Forelimb muscle (tissue), 1 donor: Measurements from ENCODE around the gene CAMK1. TPM values are rescaled to one million over a fixed set of nuclear protein-coding genes. Genes with fewer than 3 reads are reported as not detected.

Experiments used
- DNase-seq: peaks from one replicate; pipeline ENCODE4 v3.0.0-alpha.2; 2013; ENCODE audit warnings: low read depth
- polyA plus RNA-seq: library from polyadenylated mRNA; unstranded; fragments of 120-200 nt; gene quantifications from one replicate; pipeline ENCODE4 v1.2.1, GENCODE V29; 2013; ENCODE audit not compliant: insufficient read length

The CAMK1 gene
- polyA plus RNA-seq, 1 donor = 11.9 TPM

DNA sequence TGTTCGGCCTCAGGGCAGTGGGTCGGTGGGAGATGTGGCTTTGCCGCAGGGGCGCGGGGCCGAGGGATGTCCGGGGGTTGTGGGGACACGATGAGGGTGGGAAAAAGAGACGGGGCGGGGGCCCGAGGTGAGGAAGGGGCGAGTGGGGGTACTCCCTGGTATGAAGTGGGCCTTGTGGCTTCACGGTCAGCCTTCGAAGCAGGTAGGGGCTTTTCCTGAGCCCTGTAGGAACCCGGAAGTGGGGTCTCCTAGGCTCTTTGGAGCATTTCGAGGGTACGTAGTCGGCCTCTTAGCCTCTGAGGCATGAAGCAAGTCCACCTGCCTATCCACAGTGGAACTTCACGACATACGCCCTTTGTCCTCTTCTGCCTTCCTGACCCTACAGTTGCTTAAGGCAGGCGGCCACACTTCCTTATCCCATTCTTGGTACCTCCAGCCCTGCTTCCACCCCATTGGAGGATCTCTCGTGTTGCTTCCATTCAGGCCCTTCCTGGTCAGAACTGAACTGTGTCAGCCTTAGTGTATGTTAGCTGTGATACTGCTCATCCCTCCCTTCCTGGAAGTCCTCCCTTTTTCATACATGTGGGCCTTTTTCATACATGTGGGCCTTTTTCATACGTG is 23.5 kb upstream of the CAMK1 start:
- DNase-seq = no peak

DNA sequence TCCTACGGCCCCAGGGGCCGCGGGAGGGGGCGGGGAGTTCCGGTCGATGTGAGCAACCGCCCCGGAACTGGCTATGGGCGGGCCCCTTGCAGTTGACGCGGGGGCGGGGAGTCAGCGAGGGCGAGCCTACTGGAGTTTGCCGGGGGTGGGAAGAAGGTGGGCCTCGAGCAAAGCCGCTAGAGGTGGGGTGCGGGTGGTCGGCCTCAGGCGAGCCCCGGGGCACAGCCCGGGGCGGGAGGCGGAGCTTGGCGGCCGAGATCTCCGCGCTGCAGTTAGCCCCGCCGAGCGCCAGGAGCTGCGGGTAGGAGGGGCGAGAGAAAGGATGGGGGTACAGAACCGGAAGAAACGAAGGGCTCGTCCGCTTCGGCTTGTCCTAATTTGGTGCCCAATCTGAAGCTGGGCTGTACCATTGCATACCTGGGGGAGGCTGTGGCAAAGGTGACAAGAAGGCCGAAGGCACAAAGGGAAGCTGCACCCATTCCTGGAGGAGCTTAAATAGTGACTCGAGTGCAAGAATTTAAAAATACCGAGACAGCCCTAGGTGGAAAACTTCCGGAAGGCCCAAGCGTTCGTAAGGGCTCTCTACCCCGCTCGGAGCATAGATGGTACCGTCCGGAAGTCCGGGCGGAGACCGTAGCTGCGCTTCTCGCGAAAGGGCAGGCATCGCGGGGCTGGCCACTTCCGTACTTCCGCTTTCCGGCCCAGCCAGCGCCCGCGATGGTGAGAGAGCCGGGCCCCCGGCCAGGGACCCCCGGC is 22.8 kb upstream of the CAMK1 start, which contains the start of the genes ARPC4 and TADA3:
TSS of gene ARPC4 (plus strand) at position 678 of the 756 bp plus-strand sequence. CDS start at position 718, 40 bp downstream.
TSS of gene TADA3 (minus strand) at position 69 of the 756 bp plus-strand sequence. CDS start 1,007 bp downstream, outside the sequence.
- peak; percentile 93 for DNase-seq

DNA sequence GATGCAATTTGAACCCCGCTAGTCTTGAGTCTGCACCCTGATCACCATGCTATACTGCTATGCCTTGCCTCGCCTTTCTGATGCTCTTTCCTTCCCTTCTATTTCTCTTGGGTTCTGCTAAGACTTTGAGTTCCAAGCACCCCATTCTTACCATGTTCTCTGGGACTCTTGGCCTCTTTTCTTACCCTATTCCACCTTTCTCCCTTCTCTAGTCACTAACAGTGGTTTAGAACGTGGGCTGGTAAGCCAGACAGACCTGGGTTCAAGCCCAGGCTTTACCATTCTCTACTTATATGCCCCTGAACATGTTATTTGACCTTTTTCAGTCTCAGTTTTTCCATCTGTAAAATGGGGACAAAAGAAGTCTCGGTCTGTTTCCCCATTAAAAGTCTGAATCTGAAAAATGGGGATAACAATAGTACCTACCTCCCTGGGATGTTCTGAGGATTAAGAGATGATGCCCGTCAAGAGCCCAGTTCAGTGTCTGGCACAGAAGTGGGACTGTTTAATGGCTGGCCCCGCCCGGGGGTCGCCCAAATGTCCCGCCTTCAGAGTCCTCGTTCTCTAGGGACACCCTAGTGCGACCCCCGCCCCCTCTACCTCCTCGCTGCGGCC is 22.1 kb upstream of the CAMK1 start:
- DNase-seq = no peak

DNA sequence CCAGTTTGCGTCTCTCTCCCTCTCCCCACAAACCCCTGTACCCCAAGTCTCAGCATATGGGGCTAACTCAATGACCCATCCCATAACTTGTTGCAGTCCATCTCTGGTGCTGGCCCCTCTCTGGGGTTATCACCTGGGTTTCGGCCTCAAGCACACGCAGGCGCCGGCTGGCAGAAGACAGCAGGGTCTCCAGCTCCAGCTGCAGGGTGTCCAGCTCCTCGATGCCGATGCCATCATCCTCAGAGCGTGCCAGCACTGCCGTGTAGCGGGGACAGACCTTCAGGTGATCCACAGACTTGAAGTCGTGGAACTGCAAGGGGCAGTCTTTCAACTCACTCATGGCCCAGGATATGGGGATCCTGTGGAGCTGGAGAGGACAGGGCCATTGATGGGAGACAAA is 21.4 kb upstream of the CAMK1 start:
- no peak for DNase-seq

DNA sequence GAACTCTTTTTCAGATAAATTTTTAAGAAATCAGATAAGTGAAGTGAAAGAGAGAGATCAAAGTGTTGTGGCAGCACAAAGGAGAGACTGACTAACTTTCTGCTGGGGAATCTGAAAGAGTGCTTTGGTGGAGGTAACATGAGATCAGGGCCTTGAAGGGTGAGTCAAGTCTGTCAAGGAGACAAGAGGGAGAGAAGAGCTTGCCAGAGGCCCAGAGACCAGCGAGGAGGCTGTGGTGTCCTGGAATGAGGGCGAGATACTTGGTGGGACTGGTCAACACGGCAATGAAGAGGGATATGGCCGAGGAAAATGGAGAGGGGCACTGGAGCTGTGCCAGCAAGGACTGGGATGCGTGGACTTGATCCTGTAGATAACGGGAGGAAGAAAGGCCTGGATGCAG is 18.0 kb upstream of the CAMK1 start:
- no peak for DNase-seq

DNA sequence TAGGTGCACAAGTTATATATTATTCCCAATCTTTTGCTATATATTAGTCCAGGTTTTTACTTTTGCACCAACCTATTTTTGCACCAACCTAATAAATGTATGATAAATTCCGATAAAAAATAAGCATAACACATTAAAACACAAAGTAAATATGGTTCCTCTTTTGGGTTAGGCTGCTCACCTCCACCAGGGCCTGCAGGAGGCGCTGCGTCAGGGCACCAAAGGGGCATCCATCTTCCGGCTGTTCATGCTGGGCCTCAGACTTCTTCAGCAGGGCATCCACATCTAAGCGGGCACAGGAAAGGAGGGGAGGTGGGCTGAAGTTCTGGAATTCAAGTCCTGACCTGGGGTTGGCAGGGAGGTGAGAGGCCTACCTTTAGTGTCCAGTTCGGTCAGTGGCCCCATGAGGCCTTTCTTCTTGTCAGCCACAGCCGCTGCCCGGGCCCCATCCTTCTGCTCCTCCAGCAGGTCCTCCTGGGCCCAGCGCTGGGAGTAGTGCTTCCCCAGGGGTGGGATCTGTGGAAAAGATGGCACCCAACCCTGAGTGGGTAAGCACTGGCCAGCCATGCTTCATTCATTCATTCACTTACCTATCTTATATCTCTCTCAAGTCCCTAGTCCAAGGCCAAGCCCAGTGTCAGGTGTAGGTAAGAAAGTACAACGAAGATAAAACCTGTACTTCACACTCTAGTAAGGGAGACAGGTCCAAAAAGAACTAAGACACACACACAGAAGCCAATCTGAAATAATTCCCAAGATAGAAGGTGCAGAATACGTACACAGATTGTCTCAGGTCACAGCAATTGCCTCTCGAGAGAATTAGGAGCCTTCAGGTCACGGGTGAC is 17.3 kb upstream of the CAMK1 start:
- DNase-seq = no peak

DNA sequence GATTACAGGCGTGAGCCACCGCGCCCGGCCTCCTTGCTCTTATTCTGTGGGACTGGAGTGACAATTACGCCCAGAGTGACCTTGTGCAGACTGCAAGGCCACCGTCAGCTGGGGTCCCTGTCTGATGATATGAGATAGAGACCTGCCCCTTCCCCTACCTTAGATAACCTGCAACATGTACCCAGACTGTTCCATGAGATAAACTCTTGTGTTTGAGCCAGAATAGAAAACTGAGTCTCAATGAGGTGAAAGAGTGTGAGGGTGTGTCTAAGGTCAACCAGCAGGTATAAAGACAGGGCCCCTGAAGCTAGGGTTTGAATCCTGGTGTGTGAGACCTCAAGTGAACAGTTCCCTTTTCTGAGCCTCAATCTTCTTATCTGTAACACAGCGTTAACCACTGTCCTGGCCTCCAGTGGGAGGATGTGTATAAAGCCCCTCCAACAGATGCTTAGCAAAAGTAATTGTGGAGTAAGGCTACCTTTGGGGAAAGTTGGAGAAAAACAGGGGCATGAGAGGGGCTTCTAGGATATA is 16.5 kb upstream of the CAMK1 start:
- DNase-seq = no peak

DNA sequence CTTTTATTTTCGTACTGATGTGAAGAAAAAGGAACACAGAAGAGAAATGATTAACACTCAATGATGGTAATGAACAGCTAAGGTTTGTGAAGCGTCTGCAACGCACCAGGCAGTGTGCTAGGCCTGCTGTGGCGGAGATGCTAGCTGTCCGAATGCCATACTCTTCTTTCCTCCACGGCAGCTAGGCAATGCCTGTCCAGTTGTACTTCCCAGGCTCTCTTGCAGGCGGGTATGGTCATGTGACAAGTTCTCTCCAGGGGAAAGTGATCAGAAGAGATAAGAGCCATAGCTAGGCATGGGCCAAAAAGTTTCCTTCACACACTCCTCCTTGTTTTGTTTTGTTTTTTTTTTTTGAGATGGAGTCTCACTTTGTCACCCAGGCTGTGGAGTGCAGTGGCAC is 15.9 kb upstream of the CAMK1 start:
- no peak for DNase-seq

DNA sequence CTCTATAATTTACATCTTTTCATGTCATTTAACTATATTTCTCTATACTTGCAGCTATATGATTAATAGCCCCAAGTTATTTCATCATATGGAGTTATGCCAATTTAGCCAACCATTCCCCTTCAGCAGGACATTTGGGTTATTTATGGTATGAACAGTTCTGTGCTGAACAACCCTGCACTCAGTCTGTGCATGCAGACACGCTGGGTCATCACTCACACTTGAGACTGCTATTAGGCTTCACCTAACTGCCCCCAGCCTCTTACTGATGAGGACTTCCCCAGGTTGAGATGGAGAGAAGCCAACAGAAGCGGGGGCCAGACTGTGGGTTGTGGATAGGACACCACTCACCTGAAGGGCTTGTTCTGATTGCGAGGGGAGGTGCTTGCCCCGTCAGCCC is 15.2 kb upstream of the CAMK1 start:
- DNase-seq = no peak

DNA sequence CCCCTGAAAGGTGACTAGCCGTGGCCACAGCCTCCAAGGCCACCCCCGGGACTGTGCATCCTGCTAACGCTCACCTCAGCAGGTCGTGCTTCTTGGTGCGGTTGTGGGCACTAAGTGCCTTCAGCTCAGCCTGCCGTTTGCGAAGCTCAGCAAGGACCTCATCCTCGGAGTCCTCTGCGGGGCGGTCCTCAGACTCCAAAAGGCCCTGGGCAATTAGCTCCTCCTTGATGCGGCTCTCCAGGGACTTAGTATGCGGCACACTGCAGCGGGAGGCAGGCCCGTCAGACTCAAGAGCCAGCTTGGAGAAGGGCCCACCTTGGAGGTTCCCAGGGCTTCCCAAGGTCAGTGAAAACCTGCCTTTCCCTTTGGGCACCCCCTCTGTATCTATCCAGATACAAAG is 14.2 kb upstream of the CAMK1 start:
- no peak for DNase-seq

DNA sequence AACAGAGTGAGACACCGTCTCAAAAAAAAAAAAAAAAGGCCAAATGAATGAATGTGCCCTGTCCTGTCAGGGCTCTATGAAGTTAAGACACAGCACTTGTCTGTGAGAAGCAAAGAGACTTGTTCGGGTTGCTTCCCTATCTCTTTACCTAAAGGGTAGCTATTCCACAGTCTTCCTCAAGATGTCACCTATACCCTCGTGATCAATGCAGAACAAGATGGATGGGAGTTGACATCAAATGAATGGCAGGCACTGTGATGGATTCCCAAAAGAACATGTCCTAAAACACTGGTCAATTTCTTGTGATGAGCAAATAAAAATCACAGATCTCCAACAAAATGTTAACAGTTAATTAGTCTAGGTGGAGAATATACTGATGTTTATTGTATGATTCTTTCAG is 13.0 kb upstream of the CAMK1 start:
- DNase-seq = no peak

DNA sequence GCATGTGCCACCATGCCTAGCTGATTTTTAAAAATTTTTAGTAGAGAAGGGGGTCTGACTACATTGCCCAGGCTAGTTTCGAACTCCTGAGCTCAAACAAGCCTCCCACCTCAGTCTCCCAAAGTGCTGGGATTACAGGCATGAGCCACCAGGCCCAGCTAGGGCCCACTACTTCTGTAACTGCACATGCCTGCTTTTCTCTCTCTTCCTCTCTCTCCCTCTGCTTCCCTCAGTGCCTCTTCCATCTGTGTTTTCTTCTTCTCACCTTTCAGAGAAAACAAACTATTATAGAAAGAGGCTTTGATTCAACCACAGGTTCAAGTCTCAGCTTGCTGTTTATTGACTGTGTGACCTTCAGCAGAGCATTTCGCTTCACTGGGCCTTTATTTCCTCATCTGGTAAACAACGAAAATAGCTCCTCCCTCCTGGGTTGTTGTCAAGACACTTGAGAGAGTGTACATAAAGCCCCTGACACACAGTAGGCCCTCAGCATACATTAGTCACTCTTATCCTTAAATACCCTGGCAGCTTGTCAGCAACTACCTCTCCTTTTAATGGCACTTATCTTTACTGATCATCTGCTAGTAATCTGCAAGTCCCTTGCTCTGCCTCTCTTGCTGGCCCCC is 12.3 kb upstream of the CAMK1 start:
- no peak for DNase-seq

DNA sequence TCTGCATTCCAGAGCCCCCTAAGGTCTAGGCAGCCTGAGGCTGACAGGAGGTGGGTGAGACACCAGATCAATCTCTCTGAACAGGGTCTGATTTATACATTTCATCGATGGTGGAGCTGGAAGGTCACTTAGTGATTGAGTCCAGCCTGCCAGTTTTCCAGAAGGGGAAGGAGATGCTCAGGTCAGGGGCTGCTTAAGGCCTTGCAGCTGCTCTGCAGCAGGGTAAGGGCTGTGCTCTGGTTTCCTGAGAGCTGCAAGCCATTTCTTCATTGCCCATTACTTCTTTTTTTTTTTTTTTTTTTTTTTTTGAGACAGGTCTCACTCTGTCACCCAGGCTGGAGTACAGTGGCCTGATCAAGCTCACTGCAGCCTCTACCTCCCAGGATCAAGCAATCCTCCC is 11.8 kb upstream of the CAMK1 start:
- no peak for DNase-seq

DNA sequence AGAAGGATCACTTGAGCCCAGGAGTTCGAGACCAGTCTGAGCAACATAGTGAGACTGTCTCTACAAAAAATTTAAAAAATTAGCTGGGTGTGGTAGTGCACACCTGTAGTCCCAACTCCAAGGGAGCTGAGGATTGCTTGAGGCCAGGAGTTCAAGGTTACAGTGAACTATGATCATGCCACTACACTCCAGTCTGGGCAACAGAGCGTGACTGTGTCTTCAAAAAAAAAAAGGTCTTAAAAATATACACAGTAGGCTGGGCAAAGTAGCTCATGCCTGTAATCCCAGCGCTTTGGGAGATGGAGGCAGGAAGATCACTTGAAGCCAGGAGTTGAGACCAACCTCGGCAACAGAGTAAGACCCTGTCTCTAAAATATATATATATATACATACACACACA is 11.2 kb upstream of the CAMK1 start:
- DNase-seq = no peak

DNA sequence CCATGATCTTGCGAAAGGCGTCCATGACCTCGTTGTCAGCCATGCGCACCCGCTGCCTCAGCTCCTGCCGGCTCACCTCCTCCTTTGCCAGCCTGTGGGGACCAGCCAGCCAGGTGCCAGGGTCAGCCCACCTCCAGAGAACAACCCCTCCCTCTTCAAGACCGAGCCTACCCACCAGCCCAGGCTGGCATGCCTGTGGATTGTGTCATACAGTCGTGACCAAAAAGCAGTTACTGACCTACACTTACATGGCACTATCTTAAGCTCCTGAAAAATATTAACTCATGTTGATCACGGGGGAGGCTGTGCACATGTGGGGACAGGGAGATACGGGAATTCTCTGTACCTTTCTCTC is 10.7 kb upstream of the CAMK1 start:
- no peak for DNase-seq

DNA sequence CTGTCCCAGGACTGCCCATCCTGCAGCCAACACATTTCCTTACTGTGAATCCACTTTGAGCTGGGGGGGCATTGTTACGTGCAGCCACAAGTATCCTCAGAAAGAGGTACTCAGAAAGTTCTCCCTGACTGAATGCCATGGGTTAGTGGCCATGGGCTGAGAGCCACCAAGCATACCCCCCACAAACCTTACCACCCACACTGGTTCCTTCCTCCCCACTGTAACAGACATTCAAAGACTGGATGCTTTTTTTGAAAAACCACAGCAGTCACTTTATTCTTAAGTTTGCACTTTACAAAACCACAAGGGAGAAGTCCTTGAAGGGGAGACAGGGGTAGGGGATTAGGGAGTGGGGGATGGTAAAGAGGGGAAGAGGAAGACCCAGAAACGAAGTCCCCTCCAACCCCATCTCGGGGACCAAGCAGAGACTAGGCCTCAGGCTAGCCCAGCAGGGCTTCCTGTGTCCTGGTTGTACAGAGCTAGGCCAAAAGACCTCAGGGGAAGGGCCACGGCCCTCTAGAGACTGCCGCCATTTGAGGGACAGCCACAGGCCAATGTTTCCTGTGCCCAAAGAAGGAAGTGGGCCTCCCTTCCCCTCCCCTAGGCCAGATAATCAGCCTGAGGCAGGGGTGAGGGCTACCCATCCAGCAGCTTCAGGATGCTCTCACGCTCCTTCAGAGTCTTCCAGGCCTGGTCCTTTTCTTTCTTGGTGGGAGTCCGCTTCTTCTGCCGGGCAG is 10.1 kb upstream of the CAMK1 start:
- DNase-seq = no peak

DNA sequence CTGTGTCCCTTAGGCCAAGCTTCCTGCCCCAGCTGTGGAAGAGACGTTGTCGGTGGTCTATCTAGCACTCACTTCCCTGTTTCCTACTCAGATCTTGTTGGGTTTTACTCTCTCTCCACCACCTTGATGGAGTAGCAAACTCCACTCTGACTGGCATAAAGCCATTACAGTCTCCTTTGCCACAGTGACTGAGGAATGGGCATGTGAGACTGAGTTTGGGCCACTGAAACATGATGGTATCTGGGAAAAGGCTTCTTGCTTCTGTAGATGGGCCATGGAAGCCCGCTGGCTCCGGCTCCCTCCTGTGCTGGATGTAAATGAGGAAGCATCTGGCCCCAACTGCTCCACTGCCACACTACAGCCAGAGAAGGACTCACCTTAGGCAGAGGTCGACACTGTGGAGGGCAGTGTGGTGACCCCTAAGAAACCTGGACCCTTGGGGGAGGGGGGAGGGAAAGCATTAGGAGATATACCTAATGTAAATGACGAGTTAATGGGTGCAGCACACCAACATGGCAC is 9.4 kb upstream of the CAMK1 start:
- no peak for DNase-seq

DNA sequence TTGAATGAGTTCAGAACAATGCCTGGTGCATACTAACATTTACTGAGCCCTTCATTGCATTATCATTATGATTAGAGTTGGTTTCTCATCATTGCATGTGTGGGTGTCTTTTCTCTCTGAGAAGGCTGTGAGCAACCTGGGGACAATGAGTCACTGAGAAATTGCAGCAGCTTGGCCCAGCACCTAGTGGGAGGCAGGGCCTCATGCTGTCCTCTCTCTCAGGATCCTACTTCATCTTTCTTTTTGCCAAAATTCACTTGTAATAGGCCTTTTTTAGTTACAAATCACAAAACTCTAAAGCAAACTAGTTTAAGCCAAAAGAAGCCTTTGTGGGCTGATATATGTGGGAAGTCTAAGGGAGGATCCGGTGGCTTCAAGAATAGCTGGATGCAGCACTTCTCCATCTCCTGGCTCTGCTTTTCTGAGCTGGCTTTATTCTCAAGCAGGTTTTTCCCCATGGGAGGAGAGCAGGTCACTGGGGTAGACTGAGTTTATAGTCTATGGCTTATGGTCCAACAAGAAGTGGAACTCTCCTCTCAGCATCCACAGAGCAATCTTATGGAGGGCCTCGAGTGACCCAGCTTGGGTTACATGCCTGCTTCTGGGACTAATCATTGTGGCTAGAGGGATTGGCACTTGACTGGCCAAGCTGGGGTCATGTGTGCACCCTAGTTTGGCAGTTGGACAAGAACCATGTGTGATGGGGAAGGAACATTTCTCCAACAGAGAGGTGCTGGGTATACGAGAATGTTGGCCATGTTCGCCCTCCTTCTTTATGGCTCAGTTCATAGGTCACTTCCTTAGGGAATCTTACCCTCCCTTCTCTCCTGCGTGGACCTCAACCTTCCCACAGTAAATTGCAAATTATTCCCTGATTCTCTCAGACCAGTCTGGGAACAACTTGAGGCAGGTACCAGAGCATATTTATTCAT is 8.7 kb upstream of the CAMK1 start:
- no peak for DNase-seq

DNA sequence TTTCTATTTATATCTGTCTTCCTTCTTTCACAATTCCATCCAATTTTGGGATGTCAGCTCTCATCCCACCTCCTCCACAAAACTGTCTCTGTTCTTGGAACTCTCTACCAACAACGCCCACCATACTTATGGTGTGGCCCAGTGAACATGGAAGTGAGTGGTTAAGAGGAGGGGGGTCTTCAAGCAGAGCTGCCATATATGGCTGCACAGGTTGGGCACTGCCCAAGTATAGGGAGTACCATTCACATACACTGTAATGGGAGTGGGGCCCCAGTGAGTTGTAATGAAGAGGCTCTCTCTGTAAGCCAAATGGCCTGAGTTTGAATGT is 7.9 kb upstream of the CAMK1 start:
- DNase-seq = no peak
